Stimulated activated CD8-positive, alpha-beta memory T cell treated with anti-CD3 and anti-CD28 coated beads, Interleukin-15, amount 100 ng/mL, for 24 hours (primary cell): ENCODE results near the gene INPP5K.

Experiments used
- DNase-seq: peaks from one replicate; pipeline ENCODE4 v3.0.0-alpha.2; 2020; ENCODE audit warnings: low read depth

Gene INPP5K

DNA sequence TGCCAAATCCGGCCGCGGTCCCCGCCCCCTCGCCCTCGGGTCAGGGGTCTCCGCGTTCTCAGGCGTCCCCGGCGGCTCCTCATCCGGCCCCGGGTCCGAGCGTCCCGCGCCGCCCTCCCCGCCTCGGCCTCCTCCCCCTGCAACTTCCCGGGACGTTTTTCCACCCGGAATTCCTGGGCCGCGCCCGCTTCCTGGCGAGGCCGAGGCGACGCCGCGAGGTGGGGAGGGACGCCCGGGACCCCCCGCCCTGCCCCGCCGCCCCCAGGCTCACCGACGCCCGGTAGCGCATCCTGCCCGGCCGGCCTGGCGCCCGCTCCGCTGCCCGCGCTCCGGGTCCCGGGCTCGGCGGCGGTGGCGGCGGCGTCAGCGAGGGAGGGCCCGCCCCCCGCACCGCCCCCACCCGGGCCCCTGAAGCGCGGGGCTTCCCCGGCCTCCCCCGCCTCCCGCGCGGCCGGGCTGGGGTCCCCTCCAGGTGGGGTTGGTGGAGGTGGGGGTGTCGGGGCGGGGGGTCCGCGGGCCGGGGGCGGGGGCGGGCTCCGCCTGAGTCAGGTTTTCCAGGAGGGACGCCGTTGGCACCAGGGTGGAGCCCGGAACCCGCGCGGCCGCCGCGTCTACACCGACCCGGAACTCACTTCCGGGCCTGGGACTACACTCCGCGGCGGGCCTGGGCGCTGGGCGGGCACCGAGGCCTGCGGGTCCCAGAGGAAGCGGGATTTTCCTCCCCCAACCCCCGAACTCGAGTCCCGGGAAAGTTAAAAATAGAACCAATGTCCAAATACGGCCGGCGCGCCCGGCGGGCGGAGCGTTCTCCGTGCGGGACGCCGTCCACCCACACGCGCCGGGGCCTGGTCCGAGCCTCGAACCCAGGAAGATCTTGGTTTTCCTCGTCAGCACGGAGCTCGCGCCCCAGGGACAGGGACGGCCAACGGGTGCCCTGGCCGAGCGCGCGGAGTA, 30.7 kb downstream of the INPP5K start:
- DNase-seq = peak; percentile 42

DNA sequence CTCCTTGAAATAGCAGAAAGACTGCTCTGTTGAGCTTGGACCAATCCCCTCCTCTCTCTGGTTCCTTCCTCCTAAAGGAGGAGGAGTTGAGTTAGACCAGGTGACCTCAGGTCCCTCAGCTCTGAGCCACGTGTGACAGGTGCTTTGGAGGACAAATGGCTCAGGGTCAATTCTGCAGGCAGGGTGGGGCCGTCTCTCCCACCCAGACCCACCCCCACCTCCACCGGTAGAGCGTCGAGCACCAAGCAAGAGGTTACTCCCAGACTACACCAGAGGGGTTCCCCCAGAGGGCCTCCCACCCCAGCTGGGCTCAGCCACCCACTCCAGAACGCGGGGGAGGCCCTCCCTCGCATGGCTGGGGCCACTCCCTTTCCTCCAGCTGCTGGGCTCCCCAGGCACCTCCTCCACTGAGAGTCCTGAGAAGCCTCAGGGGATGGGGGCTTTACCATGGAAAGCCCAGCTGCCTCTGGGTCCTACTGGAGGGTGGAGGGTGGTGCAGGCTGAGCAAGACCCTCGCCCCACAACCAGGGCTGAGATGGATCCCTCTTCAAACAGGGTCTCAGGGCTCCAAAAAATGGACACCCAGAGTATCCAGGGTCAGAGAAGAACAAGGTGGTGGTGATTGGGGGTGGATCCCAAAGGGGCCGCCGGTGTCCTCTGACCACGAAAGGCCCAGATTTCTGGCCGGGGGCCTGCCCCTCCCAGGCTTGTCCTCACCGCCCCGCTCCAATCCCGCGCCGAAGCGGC, 31.6 kb downstream of the INPP5K start:
- DNase-seq = no peak

DNA sequence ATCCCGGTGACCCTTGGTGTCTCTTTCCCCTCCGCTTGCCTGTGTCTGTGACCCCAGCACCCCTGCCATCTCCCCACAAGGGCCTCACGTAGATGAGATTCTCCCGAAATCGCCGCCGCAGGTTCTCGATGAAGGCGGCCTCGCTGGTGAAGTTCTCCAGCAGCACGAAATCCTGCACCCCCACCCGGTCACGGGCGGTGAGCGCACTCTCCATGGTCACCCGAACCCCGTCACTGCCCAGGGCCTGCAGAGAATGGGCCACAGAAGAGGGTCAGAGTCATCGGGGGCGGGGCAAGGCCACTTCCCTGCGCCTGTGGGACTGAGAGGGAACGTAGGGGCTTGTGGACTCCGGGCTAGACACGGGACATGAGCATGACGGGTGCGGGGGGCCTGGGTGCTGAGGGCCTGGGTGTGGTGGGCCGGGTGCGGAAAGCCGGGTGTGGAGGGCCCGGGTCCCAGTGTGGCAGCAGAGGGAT, 32.3 kb downstream of the INPP5K start:
- no peak for DNase-seq

DNA sequence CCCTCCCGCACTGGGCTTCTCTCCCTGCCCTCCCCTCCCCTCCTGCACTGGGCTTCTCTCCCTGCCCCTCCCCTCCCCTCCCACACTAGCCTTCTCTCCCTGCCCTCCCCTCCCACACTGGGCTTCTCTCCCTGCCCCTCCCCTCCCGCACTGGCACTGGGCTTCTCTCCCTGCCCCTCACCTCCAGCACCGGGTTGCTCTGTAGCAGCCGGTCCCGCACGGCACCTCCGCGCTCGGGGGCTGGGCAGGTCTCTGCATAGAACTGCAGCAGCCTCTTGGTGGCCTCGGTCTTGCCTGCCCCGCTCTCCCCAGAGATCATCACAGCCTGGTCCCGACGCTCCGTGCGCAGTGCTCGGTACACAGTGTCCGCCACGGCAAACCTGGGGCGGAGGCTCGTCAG, 33.7 kb downstream of the INPP5K start:
- no peak for DNase-seq

DNA sequence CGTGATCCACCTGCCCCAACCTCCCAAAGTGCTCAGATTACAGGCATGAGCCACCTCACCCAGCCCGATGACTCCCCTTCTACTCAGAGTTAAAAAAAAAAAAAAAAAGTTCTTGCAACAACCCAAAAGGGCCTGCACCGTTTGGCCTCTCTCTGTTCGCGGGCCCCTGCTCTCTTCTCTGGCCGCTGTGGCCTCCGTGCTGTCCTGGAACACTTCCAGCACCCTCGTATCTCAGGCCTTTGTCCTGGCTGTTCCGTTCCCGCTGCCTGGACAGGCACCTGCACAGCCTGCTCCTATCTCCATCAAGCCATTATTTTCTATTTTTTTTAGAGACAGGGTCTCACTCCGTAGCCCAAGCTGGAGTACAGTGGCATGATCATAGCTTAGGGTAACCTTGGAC, 34.7 kb downstream of the INPP5K start:
- DNase-seq = no peak

DNA sequence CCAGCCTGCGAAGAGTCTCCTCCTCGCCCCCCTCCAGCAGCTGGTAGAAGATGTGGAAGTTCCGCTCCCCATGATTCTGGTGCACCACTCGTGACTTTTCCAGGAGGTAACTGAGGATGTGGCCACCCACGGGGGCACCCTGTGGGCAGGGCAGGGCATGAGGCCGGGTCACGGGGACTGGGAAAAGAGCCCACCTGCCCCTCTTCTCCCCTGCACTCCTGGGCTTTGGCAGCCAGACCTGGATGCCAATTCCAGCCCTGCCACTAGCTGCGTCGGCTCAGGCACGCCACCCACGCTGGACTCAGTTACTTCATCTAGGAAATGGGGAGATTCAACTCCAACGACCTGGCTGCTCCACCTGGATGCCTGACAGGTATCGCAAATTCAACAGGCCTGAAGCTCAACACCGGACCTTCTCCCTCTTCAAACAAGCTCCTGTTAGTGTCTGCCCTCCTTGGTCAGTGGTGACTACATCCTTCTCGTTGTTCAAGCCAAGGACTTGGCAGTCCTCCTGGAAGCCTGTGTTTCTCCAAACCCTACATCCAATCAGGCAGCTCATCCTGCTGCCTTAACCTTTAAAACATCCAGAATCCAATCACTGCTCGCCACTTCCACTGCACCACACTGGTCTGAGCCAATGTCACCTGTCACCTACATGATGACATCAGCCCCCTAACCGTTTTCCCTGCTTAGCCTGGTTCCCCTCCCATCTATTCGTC, 35.5 kb downstream of the INPP5K start:
- DNase-seq = no peak

DNA sequence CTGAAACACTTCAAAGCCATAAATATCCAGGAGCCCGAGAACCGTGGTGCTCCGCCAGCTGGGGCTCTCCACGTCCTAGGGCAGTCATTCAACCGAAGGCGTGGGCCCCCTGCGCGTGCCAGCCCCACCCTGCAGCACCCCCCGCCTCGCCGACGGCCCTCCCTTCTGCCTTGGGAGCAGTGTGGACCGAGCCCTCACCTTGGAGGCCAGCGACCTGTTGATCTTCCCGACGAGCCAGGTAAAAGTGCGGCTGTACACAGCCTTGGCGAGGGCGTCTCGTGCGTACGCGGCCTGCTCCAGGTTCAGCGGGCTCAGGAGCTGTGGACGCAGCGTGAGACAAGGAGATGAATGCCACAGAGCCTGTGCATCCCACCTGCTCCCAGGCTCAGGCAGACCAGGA, 38.0 kb downstream of the INPP5K start:
- DNase-seq = no peak

DNA sequence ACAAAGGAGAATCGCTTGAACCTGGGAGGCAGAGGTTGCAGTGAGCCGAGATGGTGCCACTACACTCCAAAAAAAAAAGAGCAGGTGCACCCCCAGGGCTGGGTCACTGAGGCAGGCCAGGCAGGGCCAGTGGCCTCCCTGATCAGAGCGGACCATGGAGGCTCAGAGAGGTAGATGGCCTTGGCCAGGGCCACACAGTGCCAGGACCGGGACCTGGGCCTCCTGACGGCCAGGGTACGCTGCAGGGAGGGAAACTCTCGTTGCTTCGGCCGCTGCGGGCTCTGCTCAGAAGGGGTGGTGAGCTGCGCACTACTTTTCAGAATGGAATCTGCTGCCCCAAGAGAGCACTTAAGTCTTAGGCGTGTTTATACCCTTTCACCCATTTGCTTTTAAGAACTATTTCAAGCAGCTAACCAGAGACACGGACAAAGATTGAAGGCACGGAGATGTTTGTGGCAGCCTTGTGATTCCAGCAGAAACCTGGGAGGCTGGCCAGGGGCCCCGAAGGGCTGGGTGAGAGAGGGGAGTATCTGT, 41.0 kb downstream of the INPP5K start:
- no peak for DNase-seq

DNA sequence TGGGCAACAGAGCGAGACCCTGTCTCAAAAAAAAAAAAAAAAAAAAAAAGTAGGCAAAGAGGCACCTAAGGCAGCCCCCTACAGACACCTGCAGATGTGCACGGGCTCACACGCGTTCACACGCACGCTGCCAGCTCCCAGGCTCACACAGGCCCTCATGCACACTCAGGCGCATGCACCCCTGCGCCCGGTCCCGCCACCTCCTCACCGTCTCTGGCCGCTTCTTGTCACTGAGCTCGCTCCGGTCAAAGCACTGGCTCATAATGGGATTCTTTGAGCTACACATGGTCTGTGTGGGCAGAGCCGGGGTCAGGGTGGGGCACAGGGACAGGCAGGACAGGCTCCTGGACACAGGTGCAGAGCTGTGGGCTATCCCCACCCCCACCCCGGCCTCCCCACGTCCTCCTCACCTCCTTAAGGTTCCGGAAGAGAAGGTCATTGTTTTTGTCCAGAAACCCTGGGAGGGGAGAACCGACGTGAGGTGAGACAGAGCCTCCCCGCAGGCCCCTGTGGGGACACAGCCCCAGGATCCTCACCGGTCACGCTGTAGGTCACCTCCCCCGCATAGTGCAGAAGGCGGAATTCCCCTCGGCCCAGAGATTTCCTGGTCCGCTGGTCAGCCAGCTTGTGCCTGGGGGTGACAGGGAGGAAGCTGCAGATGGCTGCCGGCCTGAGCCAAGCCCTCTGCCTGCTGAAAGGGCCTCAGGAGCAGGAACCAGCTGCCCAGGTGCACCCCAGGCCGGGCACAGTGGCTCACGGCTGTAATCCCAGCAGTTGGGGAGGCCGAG, 41.8 kb downstream of the INPP5K start:
- DNase-seq = no peak

DNA sequence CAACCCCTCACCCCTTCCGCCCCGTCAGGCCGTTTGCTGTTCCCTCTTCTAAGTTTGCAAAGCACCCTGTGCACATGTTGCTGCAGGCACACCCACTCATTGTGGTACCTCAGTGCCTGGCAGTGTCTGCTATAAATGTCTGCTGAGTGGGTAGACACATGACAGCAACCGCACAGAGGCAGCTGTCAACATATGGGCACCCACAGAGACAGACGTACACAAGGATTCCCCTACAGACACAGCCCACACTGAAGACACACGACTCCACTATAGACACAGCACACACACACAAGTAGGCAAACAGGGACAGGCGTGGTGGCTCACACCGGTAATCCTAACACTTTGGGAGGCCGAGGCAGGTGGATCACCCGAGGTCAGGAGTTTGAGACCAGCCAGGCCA, 42.6 kb downstream of the INPP5K start:
- DNase-seq = no peak

DNA sequence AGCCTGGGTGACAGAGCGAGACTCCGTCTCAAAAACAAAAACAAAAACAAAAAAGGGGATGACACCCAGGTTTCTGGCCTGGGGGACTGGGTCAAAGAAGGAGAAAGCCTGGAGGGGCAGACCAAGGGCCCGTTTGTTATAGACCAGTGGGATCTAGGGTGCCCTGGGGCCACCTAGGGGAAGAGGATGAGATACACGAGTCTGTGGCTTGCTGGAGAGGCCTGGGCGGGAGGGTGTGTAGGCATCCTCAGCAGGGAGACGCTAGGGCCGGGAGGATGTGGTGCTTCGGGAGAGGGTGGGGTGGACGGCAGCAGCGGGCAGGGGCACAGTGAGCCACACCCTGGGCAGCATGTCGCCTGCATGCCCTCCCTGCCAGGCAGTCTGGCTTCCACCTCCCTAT, 43.2 kb downstream of the INPP5K start:
- no peak for DNase-seq

DNA sequence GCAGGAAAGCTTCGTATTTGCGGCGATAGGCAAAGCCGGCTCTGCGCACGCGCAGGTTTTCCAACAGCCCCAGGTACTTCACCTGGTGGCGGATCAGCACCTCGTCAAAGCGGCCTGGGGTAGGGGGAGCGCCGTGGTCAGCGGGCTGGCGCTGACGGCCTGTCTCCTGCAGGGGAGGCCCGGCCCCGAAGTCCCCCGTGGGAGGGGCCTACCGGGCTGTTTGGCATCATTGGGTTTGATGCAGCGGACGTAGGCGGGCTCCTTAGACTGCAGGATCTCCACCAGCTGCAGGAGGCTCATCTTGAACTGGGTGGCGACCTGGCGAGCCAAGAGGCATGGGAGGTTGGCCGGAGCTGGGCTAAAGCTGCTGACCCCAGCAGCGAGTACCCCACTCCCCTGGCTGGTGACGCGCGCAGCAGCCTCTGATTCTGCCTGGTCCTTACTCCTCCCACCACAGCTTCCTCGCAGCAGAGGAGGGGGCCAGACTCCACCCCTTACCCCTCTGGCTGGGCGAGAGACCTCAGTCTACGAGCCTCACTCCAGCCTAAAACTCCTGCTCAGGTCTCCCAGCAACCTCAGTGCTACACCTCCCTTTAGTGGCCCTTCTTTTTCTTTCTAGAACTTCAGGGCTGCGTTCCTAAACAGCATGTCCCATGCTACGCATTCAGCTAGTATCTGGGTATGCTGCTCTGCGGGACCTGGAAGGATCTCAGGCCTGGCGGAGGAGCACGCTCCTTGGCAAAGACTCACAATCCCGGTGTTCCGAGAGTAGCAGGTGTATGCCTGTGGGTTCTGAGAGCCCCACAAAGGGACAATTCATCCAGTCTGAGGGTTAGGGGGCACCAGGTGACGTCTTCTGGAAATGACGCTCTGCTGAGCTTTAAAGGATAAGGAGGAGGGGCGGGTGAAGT, 44.2 kb downstream of the INPP5K start:
- no peak for DNase-seq

DNA sequence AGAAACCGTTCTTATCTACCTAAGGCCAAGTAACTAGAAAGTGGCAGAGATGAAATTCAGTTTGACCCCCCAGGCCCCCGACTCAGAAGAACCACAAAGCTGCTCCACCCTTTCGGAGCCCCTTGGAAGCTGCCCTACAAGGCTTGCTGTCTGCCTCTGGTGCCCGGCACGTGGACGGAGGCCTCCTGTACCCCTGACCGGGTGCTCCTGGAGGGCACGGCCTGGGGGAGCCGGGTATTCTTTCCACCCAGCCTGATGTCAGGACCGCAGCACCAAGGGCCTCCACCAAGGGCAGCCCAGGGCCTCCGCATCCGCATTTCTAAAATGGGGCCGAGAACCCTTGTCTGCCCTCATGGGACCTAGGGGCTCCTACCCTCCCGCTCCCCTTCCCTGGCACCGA, 44.9 kb downstream of the INPP5K start:
- no peak for DNase-seq

DNA sequence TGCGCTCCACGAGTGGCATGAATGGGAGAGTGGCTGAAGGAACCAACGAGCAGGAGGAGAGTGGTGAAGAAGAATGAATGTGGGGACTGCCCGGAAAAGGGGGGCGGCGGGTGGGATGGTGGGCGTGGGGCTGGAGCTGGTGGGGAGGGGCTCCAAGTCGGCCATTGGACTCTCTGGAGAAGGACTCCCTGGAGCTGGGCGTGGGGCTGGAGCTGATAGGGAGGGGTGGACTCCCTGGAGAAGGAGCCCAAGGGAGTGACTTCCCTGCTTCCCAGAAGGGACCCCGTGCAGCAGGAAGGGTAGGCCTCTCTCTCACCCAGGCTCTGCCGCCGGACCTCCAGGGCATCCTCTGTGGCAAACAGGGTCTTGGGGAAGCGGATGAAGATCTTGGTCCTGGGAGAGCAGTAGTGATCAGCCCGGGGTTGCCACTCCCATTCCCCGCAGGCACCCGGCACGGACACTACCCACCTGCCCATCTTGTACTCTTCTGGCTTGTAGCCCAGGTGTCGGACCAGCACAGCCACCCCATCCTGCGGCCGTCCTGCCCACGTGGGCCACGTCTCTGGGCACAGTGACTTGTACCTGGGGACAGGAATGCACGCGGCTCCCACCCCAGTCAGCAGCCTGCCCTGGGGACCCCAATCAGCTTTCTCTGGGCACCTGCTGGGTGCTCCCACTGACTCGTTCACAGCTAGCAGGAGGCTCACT, 45.5 kb downstream of the INPP5K start:
- DNase-seq = no peak

DNA sequence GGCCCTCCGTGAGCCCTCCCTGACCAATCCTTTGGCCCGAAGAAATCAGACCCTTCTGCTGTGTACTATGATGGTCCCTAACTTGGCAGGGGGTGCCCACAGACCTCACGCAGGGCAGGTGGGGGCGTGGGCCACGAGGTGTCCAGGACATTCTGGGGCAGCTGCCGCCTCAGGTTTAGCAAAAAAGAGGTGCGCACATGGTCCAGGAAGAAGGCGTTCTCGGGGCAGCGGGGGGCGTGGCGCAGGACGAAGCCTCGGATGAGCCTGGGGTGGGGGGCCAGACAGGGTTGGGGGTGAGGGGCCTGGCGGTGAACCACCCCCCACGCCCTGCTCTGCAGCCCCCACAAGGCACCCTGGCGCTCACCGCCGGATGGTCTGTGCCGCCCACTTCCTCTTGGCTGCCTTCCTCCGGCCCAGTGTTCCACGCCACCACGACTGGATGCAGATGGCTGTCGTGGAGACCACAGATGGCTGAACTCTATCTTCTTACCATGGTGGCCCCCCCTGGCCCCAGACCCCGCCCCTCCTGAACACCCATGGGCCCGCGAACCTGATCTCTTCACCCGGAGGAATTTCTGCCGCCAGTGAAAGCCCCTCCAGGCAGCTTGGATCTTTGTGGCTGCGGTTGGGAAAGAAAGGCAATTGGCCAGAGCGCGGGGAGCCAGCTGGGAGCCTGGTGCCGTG, 46.2 kb downstream of the INPP5K start:
- no peak for DNase-seq

DNA sequence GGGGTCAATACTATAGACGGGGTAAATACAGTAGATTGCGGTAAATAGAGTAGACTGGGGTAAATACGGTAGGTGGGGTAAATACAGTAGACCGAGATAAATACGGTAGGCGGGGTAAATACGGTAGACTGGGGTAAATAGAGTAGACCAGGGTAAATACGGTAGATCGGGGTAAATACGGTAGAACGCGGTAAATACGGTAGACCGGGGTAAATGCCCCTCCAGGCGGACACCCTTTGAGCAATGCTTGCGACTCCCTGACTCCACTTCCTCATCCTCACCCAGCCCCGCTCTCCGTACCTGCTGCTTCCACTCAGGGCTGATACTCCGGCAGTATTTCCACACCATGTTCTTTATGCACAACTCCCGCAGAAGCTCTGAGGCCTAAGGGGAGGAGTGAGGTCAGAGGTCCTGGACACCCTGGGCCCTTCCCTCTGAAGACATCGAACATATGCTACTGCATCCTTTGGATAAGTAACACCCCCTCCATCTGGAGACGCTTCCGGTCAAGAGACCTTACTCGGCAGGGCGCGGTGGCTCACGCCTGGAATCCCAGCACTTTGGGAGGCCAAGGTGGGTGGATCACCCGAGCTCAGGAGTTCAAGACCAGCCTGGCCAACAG, 47.1 kb downstream of the INPP5K start:
- DNase-seq = no peak

DNA sequence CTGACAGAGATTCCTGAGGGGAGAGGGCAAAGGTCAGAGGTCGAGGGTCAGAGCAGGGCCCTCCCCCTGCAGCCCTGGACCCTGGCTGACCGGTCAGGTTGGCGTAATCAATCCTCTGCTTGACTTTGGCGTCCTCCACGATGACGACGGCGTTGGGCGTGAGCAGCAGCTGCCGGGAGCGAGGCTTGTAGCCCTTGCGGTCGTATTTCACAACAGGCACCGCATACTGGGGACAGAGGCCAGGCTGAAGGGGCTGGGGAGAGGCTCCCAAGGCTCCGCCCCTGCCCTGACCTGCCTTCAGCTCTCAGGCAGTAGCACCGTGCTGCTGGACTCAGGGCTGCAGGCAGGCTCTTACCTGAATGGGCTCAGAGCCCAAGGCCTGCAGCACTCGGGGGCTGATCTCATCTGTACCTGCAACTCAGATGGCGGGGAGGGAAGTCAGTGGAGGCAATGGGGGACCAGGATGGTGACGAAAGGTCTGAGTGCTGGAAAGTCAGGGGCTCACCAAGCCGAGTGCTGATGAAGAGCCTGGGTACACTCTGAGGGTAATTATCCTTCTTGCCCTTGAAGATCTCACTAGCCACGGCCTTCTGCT, 48.4 kb downstream of the INPP5K start:
- DNase-seq = no peak

DNA sequence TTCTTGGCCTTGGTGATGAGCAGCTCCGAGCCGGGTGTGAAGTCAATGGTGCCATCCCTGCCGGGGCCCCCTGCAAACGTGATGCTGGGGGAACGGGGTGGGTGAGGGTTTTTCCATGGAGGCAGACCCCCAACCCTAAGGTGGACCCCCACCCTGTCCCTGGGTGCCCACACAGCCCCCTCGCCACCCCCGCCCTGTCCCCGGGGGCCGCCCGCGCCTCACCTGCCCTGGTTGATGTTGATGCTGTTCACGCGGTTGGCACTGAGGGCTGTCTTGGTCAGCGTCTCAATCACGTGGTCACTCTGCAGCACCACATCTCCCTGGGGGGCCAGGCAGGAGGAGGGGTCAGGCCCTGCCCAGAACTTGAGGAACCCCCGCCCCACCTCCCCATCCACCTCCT, 49.2 kb downstream of the INPP5K start:
- DNase-seq = no peak
